ENCODE results near the gene APOBR. TPM values are rescaled to one million over a fixed set of nuclear protein-coding genes. Genes with fewer than 3 reads are reported as not detected.
"Not testable (repeated sequence)": the region's sequence is repeated elsewhere in the genome, so short reads cannot be mapped to it uniquely, and the experiment has no call there.

The APOBR gene
- total RNA-seq, 1 donor from 2014 or later = not detected

- no peak overlapping the region for H3K4me3 Mint-ChIP-seq
- no peaks in the 10 kb centered on the region for H3K9me3 Mint-ChIP-seq
- no peak overlapping the region for H3K27ac Mint-ChIP-seq
- H3K36me3 Mint-ChIP-seq = no peaks in the 10 kb centered on the region
- H3K4me1 Mint-ChIP-seq = no peaks in the 10 kb centered on the region
- no peaks in the 10 kb centered on the region for H3K27me3 Mint-ChIP-seq (ENCODE audit: low read depth)
- DNase-seq (ENCODE audit: low spot score in 2 of 2, unreplicated experiment in 2 of 2) = no peak
- no peak for TF ChIP-seq CTCF (IDR thresholded peaks at IDR 0.05; ENCODE audit: unreplicated experiment)
These were observed 27.0 kb downstream of the APOBR start for GRCh38 chr16:28521436-28521835.

- TF ChIP-seq CTCF (IDR thresholded peaks at IDR 0.05; ENCODE audit: unreplicated experiment) = no peak
- Mint-ChIP-seq H3K27me3 (ENCODE audit: low read depth) (no peaks in the 10 kb centered on the region), H3K36me3 (no peaks in the 10 kb centered on the region), H3K27ac (no peak overlapping the region), H3K4me1 (no peaks in the 10 kb centered on the region), H3K9me3 (no peaks in the 10 kb centered on the region), H3K4me3 (no peak overlapping the region)
- DNase-seq (ENCODE audit: low spot score in 2 of 2, unreplicated experiment in 2 of 2) = no peak
These were observed 28.3 kb downstream of the APOBR start for GRCh38 chr16:28522792-28523191.

- H3K27me3 Mint-ChIP-seq (ENCODE audit: low read depth) = no peaks in the 10 kb centered on the region
These were observed 30.3 kb downstream of the APOBR start for GRCh38 chr16:28524681-28525171.

GRCh38 chr16:28526201-28527099, 32.0 kb downstream of the APOBR start:
- no peaks in the 10 kb centered on the region for H3K27me3 Mint-ChIP-seq (ENCODE audit: low read depth)
- DNase-seq (ENCODE audit: low spot score in 2 of 2, unreplicated experiment in 2 of 2) = no peak
- no peak overlapping the region for H3K27ac Mint-ChIP-seq
- no peaks in the 10 kb centered on the region for H3K9me3 Mint-ChIP-seq
- no peak for TF ChIP-seq CTCF (IDR thresholded peaks at IDR 0.05; ENCODE audit: unreplicated experiment)
- H3K4me1 Mint-ChIP-seq = no peaks in the 10 kb centered on the region
- no peaks in the 10 kb centered on the region for H3K36me3 Mint-ChIP-seq
- H3K4me3 Mint-ChIP-seq = no peak overlapping the region

More at GRCh38 chr16:28524681-28525171, 30.3 kb downstream of the APOBR start:
- no peak for TF ChIP-seq CTCF (IDR thresholded peaks at IDR 0.05; ENCODE audit: unreplicated experiment)
- H3K27ac Mint-ChIP-seq = no peak overlapping the region
- H3K4me1 Mint-ChIP-seq = no peaks in the 10 kb centered on the region
- no peaks in the 10 kb centered on the region for H3K9me3 Mint-ChIP-seq
- H3K36me3 Mint-ChIP-seq = no peaks in the 10 kb centered on the region
- no peak overlapping the region for H3K4me3 Mint-ChIP-seq
- DNase-seq (ENCODE audit: low spot score in 2 of 2, unreplicated experiment in 2 of 2) = no peak

- H3K4me1 Mint-ChIP-seq; DNase-seq (ENCODE audit: low spot score in 2 of 2, unreplicated experiment in 2 of 2); H3K27ac Mint-ChIP-seq; H3K36me3 Mint-ChIP-seq; H3K9me3 Mint-ChIP-seq; H3K27me3 Mint-ChIP-seq (ENCODE audit: low read depth); H3K4me3 Mint-ChIP-seq: not testable (repeated sequence)
These were observed 32.8 kb downstream of the APOBR start for GRCh38 chr16:28527100-28527785.

- no peaks in the 10 kb centered on the region for H3K9me3 Mint-ChIP-seq
- H3K4me1 Mint-ChIP-seq = no peaks in the 10 kb centered on the region
- H3K4me3 Mint-ChIP-seq = no peak overlapping the region
- no peak for TF ChIP-seq CTCF (IDR thresholded peaks at IDR 0.05; ENCODE audit: unreplicated experiment)
- no peaks in the 10 kb centered on the region for H3K36me3 Mint-ChIP-seq
- DNase-seq (ENCODE audit: low spot score in 2 of 2, unreplicated experiment in 2 of 2) = no peak
- H3K27ac Mint-ChIP-seq = no peak overlapping the region
- H3K27me3 Mint-ChIP-seq (ENCODE audit: low read depth) = no peaks in the 10 kb centered on the region
These were observed 33.5 kb downstream of the APOBR start for GRCh38 chr16:28527985-28528384.
